LNCAP (cell line): ENCODE measurements around the gene KRT6A.

Experiments
- TF ChIP-seq, protein P1 (sequence below): fragments of 450-650 bp; IDR thresholded peaks from 2 replicates; pipeline ENCODE4 v1.5.1; 2017; ENCODE audit warnings: mild to moderate bottlenecking

The KRT6A gene

GRCh38 chr12:52529417-52529816 lies 36.4 kb upstream of the KRT6A start:
- TF ChIP-seq, protein P1, sequence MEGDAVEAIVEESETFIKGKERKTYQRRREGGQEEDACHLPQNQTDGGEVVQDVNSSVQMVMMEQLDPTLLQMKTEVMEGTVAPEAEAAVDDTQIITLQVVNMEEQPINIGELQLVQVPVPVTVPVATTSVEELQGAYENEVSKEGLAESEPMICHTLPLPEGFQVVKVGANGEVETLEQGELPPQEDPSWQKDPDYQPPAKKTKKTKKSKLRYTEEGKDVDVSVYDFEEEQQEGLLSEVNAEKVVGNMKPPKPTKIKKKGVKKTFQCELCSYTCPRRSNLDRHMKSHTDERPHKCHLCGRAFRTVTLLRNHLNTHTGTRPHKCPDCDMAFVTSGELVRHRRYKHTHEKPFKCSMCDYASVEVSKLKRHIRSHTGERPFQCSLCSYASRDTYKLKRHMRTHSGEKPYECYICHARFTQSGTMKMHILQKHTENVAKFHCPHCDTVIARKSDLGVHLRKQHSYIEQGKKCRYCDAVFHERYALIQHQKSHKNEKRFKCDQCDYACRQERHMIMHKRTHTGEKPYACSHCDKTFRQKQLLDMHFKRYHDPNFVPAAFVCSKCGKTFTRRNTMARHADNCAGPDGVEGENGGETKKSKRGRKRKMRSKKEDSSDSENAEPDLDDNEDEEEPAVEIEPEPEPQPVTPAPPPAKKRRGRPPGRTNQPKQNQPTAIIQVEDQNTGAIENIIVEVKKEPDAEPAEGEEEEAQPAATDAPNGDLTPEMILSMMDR, result no peak

- TF ChIP-seq, protein P1, result no peak
Observed at GRCh38 chr12:52528641-52529143, 35.6 kb upstream of the KRT6A start.

- TF ChIP-seq, protein P1, result no peak
Observed at GRCh38 chr12:52527121-52527800, 34.2 kb upstream of the KRT6A start.

DNA sequence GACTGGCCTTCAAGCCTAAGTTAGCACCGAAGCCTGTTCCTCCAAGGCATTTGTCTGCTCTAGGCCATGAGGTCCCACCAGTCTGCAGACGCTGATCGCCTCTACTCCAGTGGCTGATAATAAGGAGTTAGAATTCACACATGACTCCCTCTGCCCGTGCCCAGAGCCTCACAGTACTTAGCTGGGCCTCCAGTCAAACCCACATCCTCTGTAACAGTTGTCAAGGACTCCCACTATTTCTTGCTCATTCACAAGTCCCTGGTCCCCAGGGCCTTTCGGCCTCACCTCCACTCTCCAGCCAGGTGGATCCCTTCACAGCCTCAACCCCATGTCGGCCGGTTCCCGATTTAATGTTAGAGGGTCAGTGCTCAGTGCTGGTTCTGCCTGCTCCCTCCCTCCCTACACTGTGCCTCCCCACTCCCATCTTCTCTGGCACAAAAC lies 33.5 kb upstream of the KRT6A start:
- TF ChIP-seq, protein P1, result no peak

- TF ChIP-seq, protein P1, result no peak
Observed at GRCh38 chr12:52525661-52526499, 32.8 kb upstream of the KRT6A start.

DNA sequence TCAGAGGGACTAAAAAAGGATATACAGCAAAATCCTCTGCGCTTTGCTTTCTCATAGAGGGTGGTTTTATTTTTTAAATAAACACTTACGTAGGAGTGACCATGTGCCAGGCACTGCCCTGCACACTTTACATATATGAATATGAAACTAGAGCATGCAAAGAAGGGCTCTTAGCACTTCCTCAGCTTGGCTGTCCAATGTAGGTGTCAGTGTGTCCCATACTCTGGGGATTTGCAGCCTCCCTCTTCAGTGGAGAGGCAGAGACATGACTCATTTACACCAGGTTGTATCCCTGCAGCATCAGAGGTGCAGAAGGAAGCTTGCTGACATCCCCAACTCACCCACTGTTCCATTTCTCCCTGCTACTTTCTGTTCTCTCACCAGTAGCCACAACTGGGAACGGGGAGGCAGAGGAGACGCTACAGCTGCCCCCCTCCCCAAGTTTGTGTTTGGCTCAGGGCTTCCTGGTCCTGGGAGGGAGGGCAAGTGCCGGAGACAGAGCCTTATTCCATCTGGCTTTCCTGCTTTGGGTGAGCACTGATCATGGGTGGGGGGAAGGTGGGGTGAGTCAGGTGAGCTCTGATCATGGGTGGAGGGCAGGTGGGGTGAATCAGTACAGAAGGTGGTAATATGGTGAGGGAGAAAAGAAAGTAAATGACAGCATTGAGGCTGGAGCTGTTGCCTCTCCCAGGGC lies 32.0 kb upstream of the KRT6A start:
- TF ChIP-seq, protein P1, result no peak

GRCh38 chr12:52524241-52524897 lies 31.3 kb upstream of the KRT6A start:
- TF ChIP-seq, protein P1, result no peak
